ENCODE measurements around the gene CBLN3. TPM values are rescaled to one million over a fixed set of nuclear protein-coding genes. Genes with fewer than 3 reads are reported as not detected.
A peak's percentile ranks its signal among the peaks of the same experiment; 100 is the strongest.

The CBLN3 gene
- total RNA-seq, 1 donor from 2014 or later = 1.9 TPM

GRCh38 chr14:24401810-24402702 lies 27.4 kb downstream of the CBLN3 start:
- H3K4me3 Mint-ChIP-seq (ENCODE audit: low read depth) = no peak overlapping the region
- H3K4me1 Mint-ChIP-seq (ENCODE audit: low read depth) = peaks cover 26% of the 10 kb centered on the region
- no peak for DNase-seq (ENCODE audit: low spot score, unreplicated experiment)
- H3K36me3 Mint-ChIP-seq (ENCODE audit: insufficient read depth) = peaks cover 2% of the 10 kb centered on the region
- no peaks in the 10 kb centered on the region for H3K9me3 Mint-ChIP-seq (ENCODE audit: low read depth)
- H3K27ac Mint-ChIP-seq = no peak overlapping the region
- H3K27me3 Mint-ChIP-seq = no peaks in the 10 kb centered on the region
- no peak for TF ChIP-seq CTCF (IDR thresholded peaks at IDR 0.05; ENCODE audit: unreplicated experiment)

GRCh38 chr14:24399999-24400718 lies 29.3 kb downstream of the CBLN3 start:
- H3K4me1 Mint-ChIP-seq (ENCODE audit: low read depth) = peaks cover 26% of the 10 kb centered on the region
- TF ChIP-seq CTCF (IDR thresholded peaks at IDR 0.05; ENCODE audit: unreplicated experiment) = no peak

GRCh38 chr14:24399447-24399822 lies 30.0 kb downstream of the CBLN3 start:
- peaks cover 26% of the 10 kb centered on the region for H3K4me1 Mint-ChIP-seq (ENCODE audit: low read depth)
- DNase-seq (ENCODE audit: low spot score, unreplicated experiment) = no peak
- peaks cover 7% of the 10 kb centered on the region for H3K27me3 Mint-ChIP-seq
- peak overlapping the region; percentile 76 for H3K27ac Mint-ChIP-seq
- no peaks in the 10 kb centered on the region for H3K36me3 Mint-ChIP-seq (ENCODE audit: insufficient read depth)
- TF ChIP-seq CTCF (IDR thresholded peaks at IDR 0.05; ENCODE audit: unreplicated experiment) = no peak
- no peaks in the 10 kb centered on the region for H3K9me3 Mint-ChIP-seq (ENCODE audit: low read depth)
- peak overlapping the region; percentile 88 for H3K4me3 Mint-ChIP-seq (ENCODE audit: low read depth)

More at GRCh38 chr14:24399999-24400718, 29.3 kb downstream of the CBLN3 start:
- Mint-ChIP-seq H3K27ac (no peak overlapping the region), H3K4me3 (ENCODE audit: low read depth) (peak overlapping the region; percentile 88), H3K9me3 (ENCODE audit: low read depth) (no peaks in the 10 kb centered on the region), H3K36me3 (ENCODE audit: insufficient read depth) (no peaks in the 10 kb centered on the region), H3K27me3 (peaks cover 7% of the 10 kb centered on the region)
- DNase-seq (ENCODE audit: low spot score, unreplicated experiment) = no peak

- Mint-ChIP-seq H3K36me3 (ENCODE audit: insufficient read depth) (no peaks in the 10 kb centered on the region), H3K4me1 (ENCODE audit: low read depth) (peaks cover 26% of the 10 kb centered on the region), H3K9me3 (ENCODE audit: low read depth) (no peaks in the 10 kb centered on the region), H3K27me3 (peaks cover 10% of the 10 kb centered on the region), H3K27ac (peak within 1 kb of the TSS; percentile 76), H3K4me3 (ENCODE audit: low read depth) (peak within 1 kb of the TSS; percentile 88)
- peak; percentile 49 for DNase-seq (ENCODE audit: low spot score, unreplicated experiment)
- TF ChIP-seq CTCF (IDR thresholded peaks at IDR 0.05; ENCODE audit: unreplicated experiment) = no peak
Observed at GRCh38 chr14:24398653-24399446, 30.6 kb downstream of the CBLN3 start, which contains the start of gene NYNRIN. TSS of gene NYNRIN (plus strand) at chr14:24399003. CDS start at chr14:24399247, 244 bp downstream.

- no peak overlapping the region for H3K27ac Mint-ChIP-seq
Observed at GRCh38 chr14:24398293-24398652, 31.2 kb downstream of the CBLN3 start.

More at GRCh38 chr14:24398293-24398652, 31.2 kb downstream of the CBLN3 start:
- TF ChIP-seq CTCF (IDR thresholded peaks at IDR 0.05; ENCODE audit: unreplicated experiment) = no peak
- H3K4me3 Mint-ChIP-seq (ENCODE audit: low read depth) = peak overlapping the region; percentile 48
- peaks cover 26% of the 10 kb centered on the region for H3K4me1 Mint-ChIP-seq (ENCODE audit: low read depth)
- no peak for DNase-seq (ENCODE audit: low spot score, unreplicated experiment)
- no peaks in the 10 kb centered on the region for H3K9me3 Mint-ChIP-seq (ENCODE audit: low read depth)
- no peaks in the 10 kb centered on the region for H3K36me3 Mint-ChIP-seq (ENCODE audit: insufficient read depth)
- peaks cover 10% of the 10 kb centered on the region for H3K27me3 Mint-ChIP-seq
